Suprapubic skin (tissue), 3 donors: ENCODE data around the gene DOK5.

Experiments
- POLR2A ChIP-seq, 2 donors: fragments of 450-650 bp; IDR thresholded peaks; one replicate each; pipeline ENCODE4 v1.6.1; 2017; ENCODE audit warnings: antibody characterized with exemption in 2 of 2, mild to moderate bottlenecking in 2 of 2, moderate library complexity in 2 of 2
- TF ChIP-seq, protein P1 (sequence below), 2 donors: fragments of 200-600 bp in 1 of 2; fragments of 450-650 bp in 1 of 2; sonication (generic) in 1 of 2; IDR thresholded peaks; one replicate each; pipeline ENCODE4 v1.5.1; 2016 to 2019; ENCODE audit warnings: antibody characterized with exemption in 2 of 2, mild to moderate bottlenecking in 1 of 2, moderate library complexity in 1 of 2

DNA sequence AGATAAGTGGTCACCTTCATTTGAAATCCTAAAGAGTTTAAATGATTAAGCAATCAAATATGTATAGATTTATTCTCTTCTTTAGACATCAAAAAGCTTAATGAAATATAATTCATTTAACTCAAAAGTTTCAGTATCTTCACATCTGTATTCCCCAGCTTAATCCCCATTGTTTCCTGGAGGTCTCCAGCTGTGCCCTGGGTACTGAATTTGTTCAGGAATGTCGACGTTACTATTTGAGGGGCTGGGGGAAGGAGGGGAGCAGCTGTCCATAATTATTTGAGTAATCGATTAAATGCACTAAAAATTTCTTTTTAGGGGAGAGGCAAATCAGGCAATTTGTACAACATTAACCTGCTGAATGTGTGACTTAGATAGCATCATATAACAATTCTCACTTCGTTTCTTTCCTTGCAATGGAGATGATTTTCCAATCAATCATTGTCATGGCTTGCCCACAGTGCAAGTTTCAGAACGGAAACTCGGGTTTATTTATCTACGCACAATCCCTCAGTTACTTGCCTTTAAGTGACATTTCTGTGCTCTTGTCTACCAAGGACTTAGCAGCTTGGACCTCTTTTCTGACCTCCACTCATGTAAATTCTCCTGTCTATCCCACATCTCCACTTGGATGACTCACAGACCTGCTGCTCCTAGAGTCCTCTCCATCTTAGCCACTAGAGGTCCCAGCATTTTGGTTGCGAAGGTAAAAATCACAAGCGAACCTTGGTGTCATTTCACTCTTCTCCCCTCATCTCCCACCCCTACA, 3.9 kb downstream of the DOK5 start:
- TF ChIP-seq POLR2A (IDR thresholded peaks at IDR 0.05), result no peak
- TF ChIP-seq, protein P1, sequence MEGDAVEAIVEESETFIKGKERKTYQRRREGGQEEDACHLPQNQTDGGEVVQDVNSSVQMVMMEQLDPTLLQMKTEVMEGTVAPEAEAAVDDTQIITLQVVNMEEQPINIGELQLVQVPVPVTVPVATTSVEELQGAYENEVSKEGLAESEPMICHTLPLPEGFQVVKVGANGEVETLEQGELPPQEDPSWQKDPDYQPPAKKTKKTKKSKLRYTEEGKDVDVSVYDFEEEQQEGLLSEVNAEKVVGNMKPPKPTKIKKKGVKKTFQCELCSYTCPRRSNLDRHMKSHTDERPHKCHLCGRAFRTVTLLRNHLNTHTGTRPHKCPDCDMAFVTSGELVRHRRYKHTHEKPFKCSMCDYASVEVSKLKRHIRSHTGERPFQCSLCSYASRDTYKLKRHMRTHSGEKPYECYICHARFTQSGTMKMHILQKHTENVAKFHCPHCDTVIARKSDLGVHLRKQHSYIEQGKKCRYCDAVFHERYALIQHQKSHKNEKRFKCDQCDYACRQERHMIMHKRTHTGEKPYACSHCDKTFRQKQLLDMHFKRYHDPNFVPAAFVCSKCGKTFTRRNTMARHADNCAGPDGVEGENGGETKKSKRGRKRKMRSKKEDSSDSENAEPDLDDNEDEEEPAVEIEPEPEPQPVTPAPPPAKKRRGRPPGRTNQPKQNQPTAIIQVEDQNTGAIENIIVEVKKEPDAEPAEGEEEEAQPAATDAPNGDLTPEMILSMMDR (IDR thresholded peaks at IDR 0.05), result no peak
